ENCODE data around the gene EHMT1. TPM values are rescaled to one million over a fixed set of nuclear protein-coding genes. Genes with fewer than 3 reads are reported as not detected.
A peak's percentile ranks its signal among the peaks of the same experiment; 100 is the strongest.

EHMT1 gene
- polyA plus RNA-seq, 2 of the 4 experiments (the other 2 are of a cell fraction) = 41.3 to 48.0 TPM

DNA sequence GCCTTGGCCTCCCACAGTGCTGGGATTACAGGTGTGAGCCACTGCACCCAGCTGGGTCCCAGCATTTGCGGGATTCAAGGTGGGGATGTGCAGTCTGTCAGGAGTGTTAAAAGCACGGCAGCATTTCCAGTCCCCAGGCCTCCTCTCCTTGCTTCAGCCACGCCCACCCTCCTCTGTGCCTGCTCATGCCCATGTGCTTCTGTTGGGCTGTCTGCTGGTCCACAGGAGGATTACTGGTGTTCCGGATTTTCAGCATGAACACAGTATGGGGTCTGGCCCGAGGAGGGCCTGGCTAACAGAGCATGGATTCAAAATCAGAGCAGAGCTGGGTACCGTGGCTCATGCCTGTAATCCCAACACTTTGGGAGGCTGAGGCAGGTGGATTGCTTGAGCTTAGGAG, 7.9 kb upstream of the EHMT1 start:
- DNase-seq (ENCODE audit: low read depth in 1 of 2, low spot score in 1 of 2) (no peak), FAIRE-seq (no peak), ATAC-seq (no peak)
- no peak overlapping the region for H3K4me3 ChIP-seq
- TF ChIP-seq, protein P1, sequence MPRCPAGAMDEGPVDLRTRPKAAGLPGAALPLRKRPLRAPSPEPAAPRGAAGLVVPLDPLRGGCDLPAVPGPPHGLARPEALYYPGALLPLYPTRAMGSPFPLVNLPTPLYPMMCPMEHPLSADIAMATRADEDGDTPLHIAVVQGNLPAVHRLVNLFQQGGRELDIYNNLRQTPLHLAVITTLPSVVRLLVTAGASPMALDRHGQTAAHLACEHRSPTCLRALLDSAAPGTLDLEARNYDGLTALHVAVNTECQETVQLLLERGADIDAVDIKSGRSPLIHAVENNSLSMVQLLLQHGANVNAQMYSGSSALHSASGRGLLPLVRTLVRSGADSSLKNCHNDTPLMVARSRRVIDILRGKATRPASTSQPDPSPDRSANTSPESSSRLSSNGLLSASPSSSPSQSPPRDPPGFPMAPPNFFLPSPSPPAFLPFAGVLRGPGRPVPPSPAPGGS (IDR thresholded peaks at IDR 0.05) = no peak
- TF ChIP-seq, protein P2, sequence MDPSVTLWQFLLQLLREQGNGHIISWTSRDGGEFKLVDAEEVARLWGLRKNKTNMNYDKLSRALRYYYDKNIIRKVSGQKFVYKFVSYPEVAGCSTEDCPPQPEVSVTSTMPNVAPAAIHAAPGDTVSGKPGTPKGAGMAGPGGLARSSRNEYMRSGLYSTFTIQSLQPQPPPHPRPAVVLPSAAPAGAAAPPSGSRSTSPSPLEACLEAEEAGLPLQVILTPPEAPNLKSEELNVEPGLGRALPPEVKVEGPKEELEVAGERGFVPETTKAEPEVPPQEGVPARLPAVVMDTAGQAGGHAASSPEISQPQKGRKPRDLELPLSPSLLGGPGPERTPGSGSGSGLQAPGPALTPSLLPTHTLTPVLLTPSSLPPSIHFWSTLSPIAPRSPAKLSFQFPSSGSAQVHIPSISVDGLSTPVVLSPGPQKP (IDR thresholded peaks at IDR 0.05; ENCODE audit: low read depth, low read length) = no peak
- TF ChIP-seq ZSCAN20 (CRISPR knock-in tag; IDR thresholded peaks at IDR 0.05) (no peak), RNF2 (IDR thresholded peaks at IDR 0.05; ENCODE audit: borderline replicate concordance, low read depth) (no peak), NR3C1 (IDR thresholded peaks at IDR 0.05) (no peak), PHF8 (IDR thresholded peaks at IDR 0.05; ENCODE audit: borderline replicate concordance, low read depth) (no peak), ZC3H11A (IDR thresholded peaks at IDR 0.05) (no peak), JUNB (IDR thresholded peaks at IDR 0.05) (no peak), MAZ (IDR thresholded peaks at IDR 0.05; ENCODE audit: borderline replicate concordance, low read depth, low read length) (no peak), HOXB5 (CRISPR knock-in tag; IDR thresholded peaks at IDR 0.05) (no peak), RARB (CRISPR knock-in tag; IDR thresholded peaks at IDR 0.05) (no peak)
- TF ChIP-seq, protein P3, sequence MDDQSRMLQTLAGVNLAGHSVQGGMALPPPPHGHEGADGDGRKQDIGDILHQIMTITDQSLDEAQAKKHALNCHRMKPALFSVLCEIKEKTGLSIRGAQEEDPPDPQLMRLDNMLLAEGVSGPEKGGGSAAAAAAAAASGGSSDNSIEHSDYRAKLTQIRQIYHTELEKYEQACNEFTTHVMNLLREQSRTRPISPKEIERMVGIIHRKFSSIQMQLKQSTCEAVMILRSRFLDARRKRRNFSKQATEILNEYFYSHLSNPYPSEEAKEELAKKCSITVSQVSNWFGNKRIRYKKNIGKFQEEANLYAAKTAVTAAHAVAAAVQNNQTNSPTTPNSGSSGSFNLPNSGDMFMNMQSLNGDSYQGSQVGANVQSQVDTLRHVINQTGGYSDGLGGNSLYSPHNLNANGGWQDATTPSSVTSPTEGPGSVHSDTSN (IDR thresholded peaks at IDR 0.05) = no peak
- TF ChIP-seq, protein P4, sequence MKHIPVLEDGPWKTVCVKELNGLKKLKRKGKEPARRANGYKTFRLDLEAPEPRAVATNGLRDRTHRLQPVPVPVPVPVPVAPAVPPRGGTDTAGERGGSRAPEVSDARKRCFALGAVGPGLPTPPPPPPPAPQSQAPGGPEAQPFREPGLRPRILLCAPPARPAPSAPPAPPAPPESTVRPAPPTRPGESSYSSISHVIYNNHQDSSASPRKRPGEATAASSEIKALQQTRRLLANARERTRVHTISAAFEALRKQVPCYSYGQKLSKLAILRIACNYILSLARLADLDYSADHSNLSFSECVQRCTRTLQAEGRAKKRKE (CRISPR knock-in tag; IDR thresholded peaks at IDR 0.05; ENCODE audit: low read depth) = no peak
- CTCF ChIA-PET = interaction anchor here (1.1 to 1.7 kb wide), 4 partner anchors 10 to 62 kb away, joined by 3 to 5 read pairs (median 4); partner anchors contain the start of gene DPH7
- H3K9me3 ChIP-seq = no peaks in the 10 kb centered on the region
- no peak overlapping the region; the same call in 2 of the 3 replicates for H3K4me2 ChIP-seq
- peaks cover 43% of the 10 kb centered on the region for H3K4me1 ChIP-seq
- peak overlapping the region; percentile 81 to 88; a peak in 5 of 6 replicates for H3K27ac ChIP-seq
- POLR2A ChIA-PET = interaction anchor here (0.5 kb wide), 1 partner anchor 20 kb away, joined by 4 read pairs; no protein-coding TSS in a partner anchor
- 93% methylated on average over 6 of the region's 6 CpGs for WGBS (ENCODE audit: missing lambda C conversion rate)

DNA sequence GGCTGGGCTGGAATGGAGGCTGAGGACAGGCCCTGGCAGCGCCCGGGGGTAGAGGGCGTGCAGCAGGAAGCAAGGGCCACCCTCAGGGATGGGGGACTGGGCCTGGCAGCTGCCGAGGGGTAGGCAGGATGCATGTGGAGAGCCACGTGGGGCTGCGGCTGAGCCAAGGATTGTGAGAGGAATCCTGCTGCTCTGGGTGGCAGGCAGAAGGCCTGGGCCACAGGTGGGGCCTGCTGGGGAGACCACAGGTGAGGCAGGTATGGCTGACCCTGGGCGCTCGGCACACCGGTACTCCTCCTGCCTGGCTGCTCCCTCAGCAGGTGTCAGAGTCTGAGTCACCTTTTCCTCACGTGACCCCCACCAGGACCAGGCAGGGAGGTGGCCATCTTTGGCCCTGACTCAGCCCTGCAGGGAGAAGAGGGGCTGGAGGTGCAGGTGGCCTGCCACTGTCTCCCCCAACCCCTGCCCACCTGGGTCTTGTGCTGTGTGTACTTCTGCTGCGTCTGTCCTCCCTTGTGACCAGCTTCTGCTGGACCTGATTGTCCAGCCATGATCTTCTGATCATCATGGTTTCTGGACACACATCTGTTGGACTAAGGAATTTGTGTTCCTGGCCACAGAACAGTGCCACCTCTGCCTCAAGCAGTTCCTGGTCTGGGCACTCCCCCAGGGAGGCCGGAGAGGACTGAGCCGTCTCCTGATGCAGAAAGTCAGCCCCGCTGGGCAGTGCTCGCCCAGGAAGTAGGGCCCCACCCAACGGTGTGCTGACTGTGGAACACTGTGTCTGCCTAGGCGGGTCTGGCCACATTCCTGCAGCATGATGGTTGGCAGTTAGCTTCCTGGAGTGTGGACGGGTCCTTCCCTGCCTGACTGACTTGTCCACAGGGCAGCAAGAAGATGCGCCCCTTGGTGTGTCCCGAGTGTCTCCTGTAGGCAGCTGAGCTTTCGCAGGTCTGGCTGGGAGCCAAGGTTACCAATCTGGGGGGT, 6.9 kb upstream of the EHMT1 start:
- Histone ChIP-seq H3K4me2 (peak overlapping the region; percentile 63), H3K4me1 (peaks cover 40% of the 10 kb centered on the region), H3K9me3 (no peaks in the 10 kb centered on the region), H3K4me3 (peak overlapping the region; percentile 1; the same call in 1 of the 3 replicates), H3K27ac (peak overlapping the region; percentile 81 to 88)
- ChIA-PET POLR2A (no interaction called here), CTCF (interaction anchor here (1.3 to 2.1 kb wide), 3 partner anchors 9 to 61 kb away, joined by 3 to 10 read pairs (median 5); partner anchors contain the start of gene DPH7)
- DNase-seq (ENCODE audit: low read depth in 1 of 2, low spot score in 1 of 2) (peak; percentile 89 to 90), ATAC-seq (peak; percentile 82 to 90), FAIRE-seq (no peak)
- 34% methylated on average over 17 of the region's 21 CpGs for WGBS (ENCODE audit: missing lambda C conversion rate)
- no peak for TF ChIP-seq KDM1A (IDR thresholded peaks at IDR 0.05; ENCODE audit: low read depth)
- no peak for TF ChIP-seq ZNF302 (CRISPR knock-in tag; IDR thresholded peaks at IDR 0.05)
- peak; percentile 48; the same call in 1 of the 2 replicates for TF ChIP-seq BHLHE40 (IDR thresholded peaks at IDR 0.05; ENCODE audit: low read depth, low read length)
- peak; percentile 52; the same call in 1 of the 2 replicates for TF ChIP-seq TFCP2L1 (CRISPR knock-in tag; IDR thresholded peaks at IDR 0.05)
- TF ChIP-seq MAFK (IDR thresholded peaks at IDR 0.05; ENCODE audit: partially characterized antibody) = peak; percentile 31
- TF ChIP-seq, protein P5, sequence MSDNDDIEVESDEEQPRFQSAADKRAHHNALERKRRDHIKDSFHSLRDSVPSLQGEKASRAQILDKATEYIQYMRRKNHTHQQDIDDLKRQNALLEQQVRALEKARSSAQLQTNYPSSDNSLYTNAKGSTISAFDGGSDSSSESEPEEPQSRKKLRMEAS (IDR thresholded peaks at IDR 0.05) = peak; percentile 35; the same call in 1 of the 2 replicates
- TF ChIP-seq FOSL2 (IDR thresholded peaks at IDR 0.05) = no peak
- peak; percentile 83 for TF ChIP-seq FOSL2 (CRISPR knock-in tag; IDR thresholded peaks at IDR 0.05)
- peak; percentile 48 for TF ChIP-seq POLR2A (IDR thresholded peaks at IDR 0.05; ENCODE audit: low read length)
- TF ChIP-seq JUN (IDR thresholded peaks at IDR 0.05) = peak in 1 of 2 experiments; percentile 58; a peak in 2 of 5 replicates
- TF ChIP-seq, protein P6, sequence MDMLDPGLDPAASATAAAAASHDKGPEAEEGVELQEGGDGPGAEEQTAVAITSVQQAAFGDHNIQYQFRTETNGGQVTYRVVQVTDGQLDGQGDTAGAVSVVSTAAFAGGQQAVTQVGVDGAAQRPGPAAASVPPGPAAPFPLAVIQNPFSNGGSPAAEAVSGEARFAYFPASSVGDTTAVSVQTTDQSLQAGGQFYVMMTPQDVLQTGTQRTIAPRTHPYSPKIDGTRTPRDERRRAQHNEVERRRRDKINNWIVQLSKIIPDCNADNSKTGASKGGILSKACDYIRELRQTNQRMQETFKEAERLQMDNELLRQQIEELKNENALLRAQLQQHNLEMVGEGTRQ (IDR thresholded peaks at IDR 0.05) = peak; percentile 89

All from A549 (cell line).